NCI-H1092 (cell line): ENCODE data around the gene TKTL1.
A peak's percentile ranks its signal among the peaks of the same experiment; 100 is the strongest.
"Not testable (repeated sequence)": the region's sequence is repeated elsewhere in the genome, so short reads cannot be mapped to it uniquely, and the experiment has no call there.

ENCODE experiments used
- DNase-seq: peaks from one replicate; lab custom pipeline; 2025; lab: John Stamatoyannopoulos, UW

TKTL1 gene

DNA sequence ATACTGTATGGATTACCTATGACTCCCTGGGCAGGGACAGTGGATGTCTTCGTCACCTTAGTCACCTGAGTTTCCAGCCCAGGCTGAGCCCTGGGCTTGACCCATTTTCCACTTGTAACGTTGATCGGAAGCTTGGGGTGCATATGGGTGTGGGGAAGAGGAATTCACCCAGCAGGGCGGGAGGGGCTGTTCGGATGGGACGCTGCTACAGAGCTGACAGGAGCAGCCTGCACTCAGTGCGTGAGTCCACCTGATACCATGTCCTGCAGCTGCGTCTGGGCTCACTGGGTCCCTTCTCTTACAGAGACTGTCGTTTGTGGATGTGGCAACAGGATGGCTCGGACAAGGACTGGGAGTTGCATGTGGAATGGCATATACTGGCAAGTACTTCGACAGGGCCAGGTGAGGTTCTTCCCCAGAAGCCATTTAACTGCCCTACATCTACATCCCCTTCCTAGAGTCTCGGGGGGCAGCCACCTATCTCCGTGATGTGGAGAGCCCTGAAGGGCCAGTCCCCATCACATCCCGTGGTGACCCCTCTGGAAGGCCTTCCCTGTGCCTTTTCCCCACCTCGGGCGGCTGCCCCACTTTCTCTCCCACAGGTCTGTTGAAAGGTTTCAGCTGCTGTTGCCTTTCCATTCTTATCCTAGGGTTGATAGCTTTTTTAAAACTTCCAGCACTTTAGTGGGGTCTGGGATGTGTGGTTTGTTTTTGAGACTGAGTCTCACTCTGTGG is 13.6 kb downstream of the TKTL1 start:
- no peak for DNase-seq

- DNase-seq, result no peak
Observed at GRCh38 chrX:154310616-154311536, 15.3 kb downstream of the TKTL1 start.

DNA sequence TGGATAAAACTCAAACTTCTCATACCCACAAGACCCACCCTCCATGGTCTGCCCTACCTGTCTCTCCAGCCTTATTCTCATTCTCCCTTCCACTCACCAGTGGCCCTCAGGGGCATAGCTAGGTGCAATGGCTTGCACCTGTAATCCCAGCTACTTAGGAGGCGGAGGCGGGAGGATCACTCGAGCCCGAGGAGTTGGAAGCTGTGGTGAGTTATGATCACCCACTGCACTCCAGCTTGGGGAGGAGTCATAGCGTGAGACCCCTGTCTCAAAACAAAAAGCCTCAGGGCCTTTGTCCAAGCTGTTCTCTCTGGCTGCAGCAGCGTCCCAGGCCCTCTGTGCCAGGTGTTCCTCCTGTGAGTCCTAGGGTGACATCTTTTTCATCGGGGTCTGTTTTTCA is 16.5 kb downstream of the TKTL1 start:
- no peak for DNase-seq

DNA sequence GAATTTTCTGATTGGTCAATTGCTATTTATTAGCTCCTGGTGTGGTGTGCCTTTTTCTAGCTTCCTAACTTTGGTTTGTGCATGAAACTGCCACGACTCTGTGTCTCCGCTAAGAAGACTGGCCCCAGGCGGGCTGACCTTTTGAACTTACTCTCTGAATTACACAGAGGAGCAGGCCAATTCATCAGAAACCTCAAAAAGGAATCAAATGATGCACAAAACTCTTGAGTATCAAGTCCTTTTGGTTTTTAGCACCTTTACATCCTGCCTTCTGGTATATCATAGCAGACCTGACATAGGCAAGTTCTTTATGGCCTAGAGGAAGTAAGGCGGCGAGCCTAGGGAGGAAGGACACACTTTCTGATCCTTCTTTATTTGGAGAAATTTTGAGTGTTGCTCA is 17.6 kb downstream of the TKTL1 start:
- no peak for DNase-seq

- no peak for DNase-seq
Observed at GRCh38 chrX:154315416-154315815, 19.8 kb downstream of the TKTL1 start.

- DNase-seq, result no peak
Observed at GRCh38 chrX:154317391-154317995, 21.9 kb downstream of the TKTL1 start.

GRCh38 chrX:154320406-154320805 is 24.8 kb downstream of the TKTL1 start:
- DNase-seq, result no peak

- no peak for DNase-seq
Observed at GRCh38 chrX:154321152-154321551, 25.6 kb downstream of the TKTL1 start.

- DNase-seq, result peak; percentile 18
Observed at GRCh38 chrX:154321594-154321993, 26.0 kb downstream of the TKTL1 start.

GRCh38 chrX:154322890-154323289 is 27.3 kb downstream of the TKTL1 start:
- no peak for DNase-seq

GRCh38 chrX:154323537-154323936 is 27.9 kb downstream of the TKTL1 start:
- no peak for DNase-seq

GRCh38 chrX:154325541-154325940 is 29.9 kb downstream of the TKTL1 start:
- no peak for DNase-seq

DNA sequence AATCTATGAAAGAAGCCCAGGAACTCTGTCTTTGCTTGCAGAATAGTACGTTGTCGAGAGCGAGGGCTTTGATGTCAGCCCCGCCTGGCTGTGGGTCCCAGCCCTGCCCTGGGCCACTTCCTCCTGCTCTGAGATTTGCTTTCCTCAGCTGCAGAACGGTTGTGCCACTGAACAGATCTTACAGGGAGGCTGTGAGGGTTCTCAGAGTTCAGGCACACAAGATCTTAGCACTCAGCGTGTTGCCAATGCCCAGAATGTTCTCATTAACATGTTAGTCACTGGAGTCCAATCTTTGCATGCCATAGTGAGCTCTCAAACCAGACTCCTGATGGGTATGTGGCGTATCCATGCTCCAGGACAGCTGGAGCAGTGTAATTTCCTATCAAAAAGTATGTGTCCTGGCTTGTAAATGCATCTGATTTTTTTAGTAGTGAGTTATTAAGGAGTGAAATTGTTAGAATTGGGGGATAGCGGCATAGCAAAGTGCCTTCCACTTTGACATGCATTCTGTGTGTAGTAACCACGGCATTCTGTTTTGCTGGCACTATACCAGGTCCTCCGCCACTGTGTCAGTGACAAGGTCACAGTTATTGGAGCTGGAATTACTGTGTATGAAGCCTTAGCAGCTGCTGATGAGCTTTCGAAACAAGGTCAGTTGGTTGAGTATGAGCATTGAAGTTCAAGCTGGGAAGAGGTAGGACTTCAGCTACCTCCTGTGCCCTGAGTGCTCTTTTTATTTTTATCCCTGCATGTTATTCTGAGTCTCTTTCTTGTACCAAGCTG is 31.6 kb downstream of the TKTL1 start:
- DNase-seq, result no peak

GRCh38 chrX:154328646-154329045 is 33.1 kb downstream of the TKTL1 start:
- DNase-seq, result no peak

GRCh38 chrX:154329294-154329693 is 33.7 kb downstream of the TKTL1 start:
- peak; percentile 17 for DNase-seq

DNA sequence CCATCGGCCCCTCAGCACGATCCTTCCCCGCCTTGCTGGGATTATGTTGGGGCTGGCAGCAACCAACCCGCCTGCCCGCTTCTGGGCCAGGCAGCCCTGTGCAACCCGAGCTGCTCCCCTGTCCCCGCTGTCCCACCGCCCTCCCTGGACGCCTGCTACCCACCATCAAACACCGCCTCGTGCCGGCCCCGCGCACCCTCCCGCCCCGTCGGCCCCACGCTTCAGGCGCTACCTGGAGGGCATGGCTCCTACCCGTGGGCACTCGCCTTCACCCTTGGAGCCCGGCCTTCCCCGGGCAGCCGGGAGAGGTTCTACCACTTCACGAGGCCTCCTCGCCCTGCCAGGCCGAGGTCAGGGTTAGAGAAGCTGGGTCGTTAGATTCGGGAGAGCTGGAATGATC is 37.0 kb downstream of the TKTL1 start:
- no peak for DNase-seq

DNA sequence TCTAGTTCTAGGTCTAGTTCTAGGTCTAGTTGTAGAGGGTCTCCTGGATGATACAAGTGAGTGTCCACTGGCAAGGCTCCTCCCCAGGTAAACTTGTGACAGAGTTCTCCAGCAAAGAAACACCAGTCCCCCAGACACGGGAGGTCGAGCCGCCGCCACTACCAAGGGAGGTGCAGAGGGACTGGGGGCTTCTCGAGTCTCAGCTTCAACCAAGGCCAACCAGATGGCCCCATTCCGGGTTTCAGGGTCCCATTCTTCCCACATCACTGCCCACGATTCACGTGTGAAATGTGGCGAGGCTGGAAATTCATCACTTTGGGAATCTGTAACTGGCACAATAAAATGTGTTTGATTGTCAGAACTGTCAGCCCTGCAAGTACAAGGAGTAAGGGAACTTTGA is 37.5 kb downstream of the TKTL1 start:
- no peak for DNase-seq

DNA sequence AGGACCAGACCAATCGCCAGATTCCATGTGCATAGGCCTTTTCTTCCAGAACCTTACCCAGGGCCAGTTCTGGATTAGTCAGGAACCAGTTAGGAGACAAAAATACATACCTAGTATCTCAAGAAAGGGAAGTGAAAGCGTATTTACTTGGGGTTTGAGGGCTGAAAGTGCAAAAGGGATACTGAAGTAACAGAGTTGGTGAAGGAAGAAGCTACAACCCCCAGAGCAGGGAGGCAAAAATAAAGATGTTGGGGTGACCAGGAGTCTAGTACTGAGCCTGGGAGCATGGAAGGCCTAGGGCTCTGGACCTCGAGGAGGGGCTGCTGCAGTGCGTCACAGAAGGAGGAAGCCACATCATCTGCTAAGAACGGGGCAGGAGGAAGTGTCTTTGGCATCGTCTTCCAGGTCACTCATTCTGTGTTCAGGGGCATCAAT is 38.3 kb downstream of the TKTL1 start:
- DNase-seq, result no peak

DNA sequence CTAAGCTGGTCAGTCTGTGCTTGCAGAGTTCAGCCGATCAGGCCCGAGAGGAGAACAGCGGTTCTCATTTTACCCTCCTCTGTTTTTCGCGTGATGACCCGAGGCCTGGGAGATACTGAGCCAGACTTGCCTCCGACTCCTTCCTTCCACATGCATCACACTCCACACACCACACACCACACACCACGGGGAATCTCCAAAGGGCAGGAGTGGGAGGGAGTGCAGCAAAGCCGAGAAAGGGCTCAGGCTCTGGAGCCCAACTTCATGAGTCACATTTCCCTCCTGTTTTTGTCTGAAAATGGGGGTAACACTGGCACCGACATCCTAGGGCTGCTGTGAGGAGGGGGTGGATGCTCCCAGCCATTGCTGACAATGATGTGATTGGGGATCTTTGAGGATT is 38.9 kb downstream of the TKTL1 start:
- no peak for DNase-seq

DNA sequence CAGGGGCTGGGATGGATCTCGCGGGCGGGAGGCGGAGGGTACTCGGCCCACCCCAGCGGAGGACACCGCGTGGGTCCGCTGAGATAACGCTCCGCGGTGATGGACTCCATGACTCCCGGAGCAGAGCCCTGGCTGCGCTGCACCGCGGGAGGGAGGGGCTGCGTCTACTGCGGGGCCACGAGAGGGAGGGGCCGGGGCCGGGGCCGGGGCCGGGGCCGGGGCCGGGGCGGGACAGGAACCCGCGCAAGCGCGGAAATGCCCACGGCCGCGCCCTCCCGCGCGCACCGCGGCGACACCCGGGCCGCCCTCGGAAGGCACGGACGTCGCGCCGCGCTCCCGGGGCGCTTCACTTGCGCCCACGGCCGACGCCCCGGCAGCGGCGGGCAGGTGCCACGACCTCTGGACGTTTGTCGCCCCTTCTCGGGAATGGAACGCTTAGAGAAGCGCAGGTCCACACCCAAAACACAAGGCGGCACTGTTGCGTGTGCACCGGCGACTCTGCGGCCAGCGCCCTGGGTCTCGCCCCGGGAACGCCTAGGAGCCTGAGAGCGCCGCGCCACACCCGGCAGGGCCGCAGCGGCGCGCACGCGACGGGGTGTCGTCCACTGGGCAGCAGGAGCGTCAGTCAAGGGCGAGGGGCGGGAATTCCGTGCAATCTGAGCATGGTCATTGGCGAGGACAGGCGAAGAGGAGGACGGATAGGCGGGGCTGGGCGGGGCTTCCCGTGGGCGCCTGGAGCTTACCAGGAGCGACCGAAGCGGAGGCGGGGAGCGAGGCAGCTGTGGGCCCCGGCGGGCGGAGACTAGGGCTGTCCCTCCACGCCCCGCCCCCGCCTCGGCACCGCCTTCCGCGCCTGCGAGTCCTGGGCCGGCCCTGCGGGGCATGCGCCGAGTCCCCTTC is 46.1 kb downstream of the TKTL1 start:
- not testable (repeated sequence) for DNase-seq

GRCh38 chrX:154343063-154343462 is 47.5 kb downstream of the TKTL1 start:
- not testable (repeated sequence) for DNase-seq
